Liver (tissue), 9 donors: Measurements from ENCODE around the gene CEP135. TPM values are rescaled to one million over a fixed set of nuclear protein-coding genes. Genes with fewer than 3 reads are reported as not detected.

Source experiments
- DNase-seq: peaks from one replicate; pipeline ENCODE4 v3.0.0-alpha.2; 2017; ENCODE audit warnings: low spot score
- H3K27ac ChIP-seq, 2 donors: one replicate each; pipeline ENCODE4 v1.7.0; 2013; ENCODE audit warnings: inconsistent platforms in 2 of 2, low read length in 2 of 2, control low read depth in 1 of 2, low read depth in 1 of 2, mild to moderate bottlenecking in 1 of 2
- H3K27me3 ChIP-seq, 4 donors: one replicate each; pipeline versions ENCODE4 v1.6.1 to v1.7.0; 2013; ENCODE audit warnings: low read length in 3 of 4, inconsistent platforms in 1 of 4, mild to moderate bottlenecking in 1 of 4, moderate library complexity in 1 of 4; ENCODE audit not compliant: control insufficient read depth in 4 of 4, insufficient read depth in 4 of 4
- H3K36me3 ChIP-seq, 4 donors: one replicate each; pipeline versions ENCODE4 v1.6.1 to v1.7.0; 2013; ENCODE audit warnings: low read length in 3 of 4, mild to moderate bottlenecking in 3 of 4, low read depth in 1 of 4, moderate library complexity in 1 of 4; ENCODE audit not compliant: control insufficient read depth in 4 of 4, insufficient read depth in 3 of 4
- H3K4me1 ChIP-seq, 4 donors: one replicate each; pipeline versions ENCODE4 v1.6.1 to v1.7.0; 2013; ENCODE audit warnings: low read length in 3 of 4, mild to moderate bottlenecking in 3 of 4, moderate library complexity in 1 of 4; ENCODE audit not compliant: control insufficient read depth in 4 of 4, insufficient read depth in 4 of 4
- H3K4me3 ChIP-seq, 3 donors: one replicate each; pipeline versions ENCODE4 v1.6.1 to v1.7.0; 2013; ENCODE audit warnings: low read length in 3 of 3, control low read depth in 1 of 3, low read depth in 1 of 3, mild to moderate bottlenecking in 1 of 3
- H3K9ac ChIP-seq, 2 donors: one replicate each; pipeline ENCODE4 v1.7.0; 2013; ENCODE audit warnings: low read length in 2 of 2, mild to moderate bottlenecking in 2 of 2, moderate library complexity in 2 of 2, control low read depth in 1 of 2, low read depth in 1 of 2
- H3K9me3 ChIP-seq, 4 donors: one replicate each; pipeline versions ENCODE4 v1.6.1 to v1.7.0; 2013; ENCODE audit warnings: low read length in 3 of 4; ENCODE audit not compliant: control insufficient read depth in 4 of 4
- EGR1 ChIP-seq, 2 donors: IDR thresholded peaks; 2 replicates each; pipeline ENCODE4 v1.6.1; 2016 to 2018; ENCODE audit warnings: antibody characterized with exemption in 2 of 2, low read depth in 2 of 2
- FOXA1 ChIP-seq: IDR thresholded peaks from 2 replicates; pipeline ENCODE4 v1.6.1; 2016; ENCODE audit warnings: antibody characterized with exemption
- FOXA2 ChIP-seq: IDR thresholded peaks from 2 replicates; pipeline ENCODE4 v1.6.1; 2016; ENCODE audit warnings: antibody characterized with exemption
- GABPA ChIP-seq, 2 donors: IDR thresholded peaks in 1 of 2; conservative IDR thresholded peaks in 1 of 2; 2 replicates each; pipeline ENCODE4 v1.6.1; 2016; ENCODE audit warnings: antibody characterized with exemption in 2 of 2, mild to moderate bottlenecking in 1 of 2, moderate library complexity in 1 of 2
- HNF4A ChIP-seq, 2 donors: conservative IDR thresholded peaks; 2 replicates each; pipeline ENCODE4 v1.6.1; 2016; ENCODE audit warnings: antibody characterized with exemption in 2 of 2, mild to moderate bottlenecking in 2 of 2
- HNF4G ChIP-seq: IDR thresholded peaks from 2 replicates; pipeline ENCODE4 v1.6.1; 2016; ENCODE audit warnings: antibody characterized with exemption
- JUND ChIP-seq, 2 donors: IDR thresholded peaks; 2 replicates each; pipeline ENCODE4 v1.6.1; 2016; ENCODE audit warnings: antibody characterized with exemption in 2 of 2
- NR2F2 ChIP-seq: IDR thresholded peaks from 2 replicates; pipeline ENCODE4 v1.6.1; 2016; ENCODE audit warnings: antibody characterized with exemption
- RAD21 ChIP-seq, 2 donors: IDR thresholded peaks; 2 replicates each; pipeline ENCODE4 v1.6.1; 2016; ENCODE audit warnings: antibody characterized with exemption in 2 of 2, mild to moderate bottlenecking in 2 of 2
- RXRA ChIP-seq, 2 donors: IDR thresholded peaks; 2 replicates each; pipeline ENCODE4 v1.6.1; 2017 to 2018; ENCODE audit warnings: antibody characterized with exemption in 2 of 2, mild to moderate bottlenecking in 1 of 2
- SP1 ChIP-seq: IDR thresholded peaks from 2 replicates; pipeline ENCODE4 v1.6.1; 2018; ENCODE audit warnings: antibody characterized with exemption, mild to moderate bottlenecking
- TAF1 ChIP-seq: conservative IDR thresholded peaks from 2 replicates; pipeline ENCODE4 v1.6.1; 2016; ENCODE audit warnings: antibody characterized with exemption, mild to moderate bottlenecking
- YY1 ChIP-seq: IDR thresholded peaks from 2 replicates; pipeline ENCODE4 v1.6.1; 2016; ENCODE audit warnings: antibody characterized with exemption, mild to moderate bottlenecking
- WGBS: extraction: QIAGEN DNeasy Blood & Tissue Kit; methylation state at CpG from one replicate; pipeline ENCODE4 v1.1.7; 2013; 5-methylcytosine and 5-hydroxymethylcytosine counted together
- polyA plus RNA-seq, 2 donors: library from polyadenylated mRNA; stranded (reverse) in 1 of 2; unstranded in 1 of 2; fragments of 200-250 nt in 1 of 2; fragments of >200 nt in 1 of 2; fragmentation: Nextera tagmentation in 1 of 2; extraction: Ambion mirVana in 1 of 2; gene quantifications; one replicate each; pipeline versions ENCODE4 v1.2.1 to v1.2.3, GENCODE V29; 2013 to 2015
- total RNA-seq, 2 donors: library from RNA; depleted of rRNA; stranded (reverse); fragments of >200 nt; gene quantifications; one replicate each; pipeline ENCODE4 v1.2.3, GENCODE V29; 2014
- TF ChIP-seq, protein P1 (sequence below): IDR thresholded peaks from 2 replicates; pipeline ENCODE4 v1.6.1; 2016; ENCODE audit warnings: antibody characterized with exemption, mild to moderate bottlenecking
- TF ChIP-seq, protein P2 (sequence below): IDR thresholded peaks from 2 replicates; pipeline ENCODE4 v1.6.1; 2016; ENCODE audit warnings: antibody characterized with exemption
- TF ChIP-seq, protein P3 (sequence below): IDR thresholded peaks from 2 replicates; pipeline ENCODE4 v1.6.1; 2016; ENCODE audit warnings: antibody characterized with exemption
- TF ChIP-seq, protein P4 (sequence below): fragments of 150-350 bp; IDR thresholded peaks from 2 replicates; pipeline ENCODE4 v1.5.1; 2017; ENCODE audit warnings: improper control_type of control experiment, low read depth, low read length; ENCODE audit not compliant: missing input control
- TF ChIP-seq, protein P5 (sequence below): IDR thresholded peaks from 2 replicates; pipeline ENCODE4 v1.6.1; 2016; ENCODE audit warnings: antibody characterized with exemption
- donor health status: healthy.
- donor health status: healthy.
- donor health status: healthy.
- donor health status: healthy.
- donor health status: healthy.

The CEP135 gene, protein sequence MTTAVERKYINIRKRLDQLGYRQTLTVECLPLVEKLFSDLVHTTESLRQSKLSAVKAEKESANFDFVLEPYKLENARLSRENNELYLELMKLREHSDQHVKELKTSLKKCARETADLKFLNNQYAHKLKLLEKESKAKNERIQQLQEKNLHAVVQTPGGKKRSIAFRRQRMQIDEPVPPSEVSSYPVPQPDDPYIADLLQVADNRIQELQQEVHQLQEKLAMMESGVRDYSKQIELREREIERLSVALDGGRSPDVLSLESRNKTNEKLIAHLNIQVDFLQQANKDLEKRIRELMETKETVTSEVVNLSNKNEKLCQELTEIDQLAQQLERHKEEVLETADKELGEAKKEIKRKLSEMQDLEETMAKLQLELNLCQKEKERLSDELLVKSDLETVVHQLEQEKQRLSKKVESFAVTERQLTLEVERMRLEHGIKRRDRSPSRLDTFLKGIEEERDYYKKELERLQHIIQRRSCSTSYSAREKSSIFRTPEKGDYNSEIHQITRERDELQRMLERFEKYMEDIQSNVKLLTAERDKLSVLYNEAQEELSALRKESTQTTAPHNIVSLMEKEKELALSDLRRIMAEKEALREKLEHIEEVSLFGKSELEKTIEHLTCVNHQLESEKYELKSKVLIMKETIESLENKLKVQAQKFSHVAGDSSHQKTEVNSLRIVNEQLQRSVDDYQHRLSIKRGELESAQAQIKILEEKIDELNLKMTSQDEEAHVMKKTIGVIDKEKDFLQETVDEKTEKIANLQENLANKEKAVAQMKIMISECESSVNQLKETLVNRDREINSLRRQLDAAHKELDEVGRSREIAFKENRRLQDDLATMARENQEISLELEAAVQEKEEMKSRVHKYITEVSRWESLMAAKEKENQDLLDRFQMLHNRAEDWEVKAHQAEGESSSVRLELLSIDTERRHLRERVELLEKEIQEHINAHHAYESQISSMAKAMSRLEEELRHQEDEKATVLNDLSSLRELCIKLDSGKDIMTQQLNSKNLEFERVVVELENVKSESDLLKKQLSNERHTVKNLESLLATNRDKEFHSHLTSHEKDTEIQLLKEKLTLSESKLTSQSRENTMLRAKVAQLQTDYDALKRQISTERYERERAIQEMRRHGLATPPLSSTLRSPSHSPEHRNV
- total RNA-seq (1 to 10 TPM; 2.9 to 9.8 TPM), polyA plus RNA-seq (under 1 TPM; 0.47 to 0.82 TPM)

DNA sequence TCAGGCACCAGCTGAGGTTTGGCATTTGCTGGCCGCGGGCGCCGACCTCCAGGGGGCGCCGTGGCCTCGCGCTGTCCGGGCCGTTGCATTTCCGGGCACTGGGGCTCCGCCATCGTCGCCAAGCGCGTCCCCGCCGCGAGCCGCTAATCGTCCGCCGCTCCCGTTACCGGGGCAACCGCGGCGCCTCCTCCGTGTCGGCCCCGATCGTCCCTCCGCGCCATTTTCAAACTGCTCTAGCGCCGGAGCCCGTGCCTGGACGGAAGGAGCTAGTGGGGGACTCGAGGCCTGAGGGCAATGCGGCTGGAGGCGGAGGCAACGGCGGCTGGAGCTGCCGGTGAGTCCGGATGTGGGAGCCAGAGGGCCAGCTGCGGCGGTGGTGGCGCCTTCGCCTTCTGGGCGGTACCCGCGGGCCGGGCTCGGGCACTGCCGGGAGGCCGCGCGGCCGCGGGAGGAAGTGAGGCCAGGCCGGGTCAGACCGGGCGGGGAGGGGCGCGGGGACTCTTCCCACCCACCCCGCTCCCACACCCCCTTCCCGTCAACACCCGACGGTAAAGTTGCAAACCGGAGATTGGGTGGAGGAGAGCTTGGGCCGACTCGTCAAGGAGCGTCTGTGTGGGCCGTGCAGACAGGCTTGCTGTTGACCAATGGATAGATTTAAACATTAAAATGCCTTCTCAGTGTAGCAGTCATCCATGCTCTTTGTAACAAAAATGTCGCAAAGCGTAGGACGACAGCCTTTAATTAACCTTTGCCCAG lies at the start of gene CEP135:
Gene CEP135, plus strand, starts transcription at position 220 of the 756 bp plus-strand sequence. CDS start 3,186 bp downstream, outside the sequence.
- peak; percentile 88 for TF ChIP-seq YY1
- peak; percentile 24 for TF ChIP-seq SP1
- TF ChIP-seq JUND (IDR thresholded peaks at IDR 0.05) = no peak
- no peak for TF ChIP-seq RXRA (IDR thresholded peaks at IDR 0.05)
- TF ChIP-seq HNF4A (conservative IDR thresholded peaks at IDR 0.05) = peak in 1 of 2 donors; percentile 13
- TF ChIP-seq FOXA2 = no peak
- peak; percentile 81 to 89 for TF ChIP-seq RAD21 (IDR thresholded peaks at IDR 0.05)
- TF ChIP-seq, protein P1, sequence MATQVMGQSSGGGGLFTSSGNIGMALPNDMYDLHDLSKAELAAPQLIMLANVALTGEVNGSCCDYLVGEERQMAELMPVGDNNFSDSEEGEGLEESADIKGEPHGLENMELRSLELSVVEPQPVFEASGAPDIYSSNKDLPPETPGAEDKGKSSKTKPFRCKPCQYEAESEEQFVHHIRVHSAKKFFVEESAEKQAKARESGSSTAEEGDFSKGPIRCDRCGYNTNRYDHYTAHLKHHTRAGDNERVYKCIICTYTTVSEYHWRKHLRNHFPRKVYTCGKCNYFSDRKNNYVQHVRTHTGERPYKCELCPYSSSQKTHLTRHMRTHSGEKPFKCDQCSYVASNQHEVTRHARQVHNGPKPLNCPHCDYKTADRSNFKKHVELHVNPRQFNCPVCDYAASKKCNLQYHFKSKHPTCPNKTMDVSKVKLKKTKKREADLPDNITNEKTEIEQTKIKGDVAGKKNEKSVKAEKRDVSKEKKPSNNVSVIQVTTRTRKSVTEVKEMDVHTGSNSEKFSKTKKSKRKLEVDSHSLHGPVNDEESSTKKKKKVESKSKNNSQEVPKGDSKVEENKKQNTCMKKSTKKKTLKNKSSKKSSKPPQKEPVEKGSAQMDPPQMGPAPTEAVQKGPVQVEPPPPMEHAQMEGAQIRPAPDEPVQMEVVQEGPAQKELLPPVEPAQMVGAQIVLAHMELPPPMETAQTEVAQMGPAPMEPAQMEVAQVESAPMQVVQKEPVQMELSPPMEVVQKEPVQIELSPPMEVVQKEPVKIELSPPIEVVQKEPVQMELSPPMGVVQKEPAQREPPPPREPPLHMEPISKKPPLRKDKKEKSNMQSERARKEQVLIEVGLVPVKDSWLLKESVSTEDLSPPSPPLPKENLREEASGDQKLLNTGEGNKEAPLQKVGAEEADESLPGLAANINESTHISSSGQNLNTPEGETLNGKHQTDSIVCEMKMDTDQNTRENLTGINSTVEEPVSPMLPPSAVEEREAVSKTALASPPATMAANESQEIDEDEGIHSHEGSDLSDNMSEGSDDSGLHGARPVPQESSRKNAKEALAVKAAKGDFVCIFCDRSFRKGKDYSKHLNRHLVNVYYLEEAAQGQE = no peak
- TF ChIP-seq, protein P2, sequence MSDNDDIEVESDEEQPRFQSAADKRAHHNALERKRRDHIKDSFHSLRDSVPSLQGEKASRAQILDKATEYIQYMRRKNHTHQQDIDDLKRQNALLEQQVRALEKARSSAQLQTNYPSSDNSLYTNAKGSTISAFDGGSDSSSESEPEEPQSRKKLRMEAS = no peak
- no peak for TF ChIP-seq TAF1
- TF ChIP-seq GABPA (IDR thresholded peaks at IDR 0.05 in 1 of 2, conservative IDR thresholded peaks at IDR 0.05 in 1 of 2) = peak in 1 of 2 donors; percentile 73
- TF ChIP-seq HNF4G = no peak
- peak in 1 of 2 donors; percentile 11 for TF ChIP-seq EGR1 (IDR thresholded peaks at IDR 0.05; ENCODE audit: low read depth in 2 of 2)
- no peak for TF ChIP-seq FOXA1
- TF ChIP-seq, protein P3, sequence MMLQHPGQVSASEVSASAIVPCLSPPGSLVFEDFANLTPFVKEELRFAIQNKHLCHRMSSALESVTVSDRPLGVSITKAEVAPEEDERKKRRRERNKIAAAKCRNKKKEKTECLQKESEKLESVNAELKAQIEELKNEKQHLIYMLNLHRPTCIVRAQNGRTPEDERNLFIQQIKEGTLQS = no peak
- TF ChIP-seq NR2F2 = peak; percentile 17
- TF ChIP-seq, protein P4, sequence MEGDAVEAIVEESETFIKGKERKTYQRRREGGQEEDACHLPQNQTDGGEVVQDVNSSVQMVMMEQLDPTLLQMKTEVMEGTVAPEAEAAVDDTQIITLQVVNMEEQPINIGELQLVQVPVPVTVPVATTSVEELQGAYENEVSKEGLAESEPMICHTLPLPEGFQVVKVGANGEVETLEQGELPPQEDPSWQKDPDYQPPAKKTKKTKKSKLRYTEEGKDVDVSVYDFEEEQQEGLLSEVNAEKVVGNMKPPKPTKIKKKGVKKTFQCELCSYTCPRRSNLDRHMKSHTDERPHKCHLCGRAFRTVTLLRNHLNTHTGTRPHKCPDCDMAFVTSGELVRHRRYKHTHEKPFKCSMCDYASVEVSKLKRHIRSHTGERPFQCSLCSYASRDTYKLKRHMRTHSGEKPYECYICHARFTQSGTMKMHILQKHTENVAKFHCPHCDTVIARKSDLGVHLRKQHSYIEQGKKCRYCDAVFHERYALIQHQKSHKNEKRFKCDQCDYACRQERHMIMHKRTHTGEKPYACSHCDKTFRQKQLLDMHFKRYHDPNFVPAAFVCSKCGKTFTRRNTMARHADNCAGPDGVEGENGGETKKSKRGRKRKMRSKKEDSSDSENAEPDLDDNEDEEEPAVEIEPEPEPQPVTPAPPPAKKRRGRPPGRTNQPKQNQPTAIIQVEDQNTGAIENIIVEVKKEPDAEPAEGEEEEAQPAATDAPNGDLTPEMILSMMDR = peak; percentile 94
- TF ChIP-seq, protein P5, sequence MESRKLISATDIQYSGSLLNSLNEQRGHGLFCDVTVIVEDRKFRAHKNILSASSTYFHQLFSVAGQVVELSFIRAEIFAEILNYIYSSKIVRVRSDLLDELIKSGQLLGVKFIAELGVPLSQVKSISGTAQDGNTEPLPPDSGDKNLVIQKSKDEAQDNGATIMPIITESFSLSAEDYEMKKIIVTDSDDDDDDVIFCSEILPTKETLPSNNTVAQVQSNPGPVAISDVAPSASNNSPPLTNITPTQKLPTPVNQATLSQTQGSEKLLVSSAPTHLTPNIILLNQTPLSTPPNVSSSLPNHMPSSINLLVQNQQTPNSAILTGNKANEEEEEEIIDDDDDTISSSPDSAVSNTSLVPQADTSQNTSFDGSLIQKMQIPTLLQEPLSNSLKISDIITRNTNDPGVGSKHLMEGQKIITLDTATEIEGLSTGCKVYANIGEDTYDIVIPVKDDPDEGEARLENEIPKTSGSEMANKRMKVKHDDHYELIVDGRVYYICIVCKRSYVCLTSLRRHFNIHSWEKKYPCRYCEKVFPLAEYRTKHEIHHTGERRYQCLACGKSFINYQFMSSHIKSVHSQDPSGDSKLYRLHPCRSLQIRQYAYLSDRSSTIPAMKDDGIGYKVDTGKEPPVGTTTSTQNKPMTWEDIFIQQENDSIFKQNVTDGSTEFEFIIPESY = no peak
- H3K27ac ChIP-seq = peak within 1 kb of the TSS; percentile 79 to 92
- H3K36me3 ChIP-seq = peaks cover 0 to 2% (median 0%) of the 10 kb centered on the region in 4 donors
- peaks cover 3 to 14% (median 6%) of the 10 kb centered on the region in 4 donors for H3K4me1 ChIP-seq
- H3K4me3 ChIP-seq = peak within 1 kb of the TSS; percentile 71 to 93 (median 85)
- H3K9me3 ChIP-seq = no peaks in the 10 kb centered on the region
- WGBS = under 1% methylated on average over 77 of the region's 77 CpGs
- H3K9ac ChIP-seq = peak within 1 kb of the TSS; percentile 30 to 92
- DNase-seq = peak; percentile 95
- H3K27me3 ChIP-seq = no peaks in the 10 kb centered on the region
